Heart right ventricle (tissue), 16 donors: ENCODE results near the gene LPO. TPM values are rescaled to one million over a fixed set of nuclear protein-coding genes. Genes with fewer than 3 reads are reported as not detected.

Experiments
- ATAC-seq, 8 donors: fragments of 200-7000 bp; cut with Tn5 transposase; one replicate each; pipeline ENCODE4 v1.9.1; 2020; ENCODE audit warnings: mild to moderate bottlenecking in 8 of 8, moderate library complexity in 8 of 8, moderate number of reproducible peaks in 1 of 8
- DNase-seq, 2 donors: peaks; one replicate each; pipeline ENCODE4 v3.0.0-alpha.2; 2020
- H3K27ac ChIP-seq, 10 donors: fragments of 200-600 bp; sonication (generic) in 2 of 10; one replicate each; pipeline versions ENCODE4 v1.5.0 to v1.8.0; 2020 to 2022; ENCODE audit warnings: mild to moderate bottlenecking in 3 of 10
- H3K27me3 ChIP-seq, 7 donors: fragments of 200-600 bp; one replicate each; pipeline ENCODE4 v1.8.0; 2021 to 2022; ENCODE audit warnings: mild to moderate bottlenecking in 2 of 7
- H3K36me3 ChIP-seq, 9 donors: fragments of 200-600 bp; sonication (generic) in 1 of 9; one replicate each; pipeline versions ENCODE4 v1.5.0 to v1.8.0; 2020 to 2022; ENCODE audit warnings: mild to moderate bottlenecking in 2 of 9
- H3K4me1 ChIP-seq, 9 donors: fragments of 200-600 bp; sonication (generic) in 1 of 9; one replicate each; pipeline versions ENCODE4 v1.5.0 to v1.8.0; 2020 to 2022; ENCODE audit warnings: mild to moderate bottlenecking in 4 of 9
- H3K4me3 ChIP-seq, 10 donors: fragments of 200-600 bp; sonication (generic) in 2 of 10; one replicate each; pipeline versions ENCODE4 v1.5.0 to v1.8.0; 2020 to 2022; ENCODE audit warnings: mild to moderate bottlenecking in 7 of 10, moderate library complexity in 2 of 10
- H3K9me3 ChIP-seq, 11 donors: fragments of 200-600 bp in 10 of 11; sonication (generic) in 2 of 11; one replicate each; pipeline versions ENCODE4 v1.5.0 to v1.8.0; 2013 to 2022; ENCODE audit warnings: mild to moderate bottlenecking in 2 of 11, control low read depth in 1 of 11, moderate library complexity in 1 of 11
- CTCF ChIP-seq, 9 donors: fragments of 200-600 bp; sonication (generic) in 2 of 9; IDR thresholded peaks; one replicate each; pipeline versions ENCODE4 v1.5.0 to v1.8.0; 2021 to 2022; ENCODE audit warnings: antibody characterized with exemption in 9 of 9, mild to moderate bottlenecking in 5 of 9, moderate library complexity in 1 of 9
- WGBS, 2 donors: extraction: QIAGEN DNeasy Blood & Tissue Kit; methylation state at CpG; one replicate each; pipeline ENCODE4 v1.1.7; 2013; ENCODE audit warnings: inconsistent platforms in 1 of 2; 5-methylcytosine and 5-hydroxymethylcytosine counted together
- intact Hi-C, 10 donors: fragments of 100-400 bp; cut with DNase I; formaldehyde crosslinking; loops; one replicate each; pipeline versions ENCODE4 v1.11.1 to v1.14.2; 2022
- polyA plus RNA-seq, 2 donors: library from polyadenylated mRNA; stranded (reverse); fragments of 200-250 nt; gene quantifications; one replicate each; pipeline ENCODE4 v1.2.3, GENCODE V29; 2013
- total RNA-seq, 10 donors: library from RNA; stranded (reverse); fragmentation: NEBNext Ultra II Directional in 3 of 10; extraction: Animal tissue kit (Norgen Biotek cat#: 25700) in 3 of 10; gene quantifications; one replicate each; pipeline versions ENCODE4 v1.2.1 to v1.2.4, GENCODE V29; 2021 to 2023
- donor health status: Arrhythmogenic right ventricular cardiomyopathy.
- donor health status: ischemic (EF 13 %, LVEDD 7.1; RV severe dilation, severe dysfunction).
- donor health status: healthy with polysubstance abuse.
- donor health status: DM: no; HTN: yes; CAD: no.
- donor health status: DM: no; HTN: no; CAD: no.
- donor health status: ischemic (EF 25% LVEDD 6.9; RV normal size, moderate dysfunction).
- donor health status: ischemic (EF 25% LVEDD 5.7; RV mildly dilated, moderate dysfunction).
- donor health status: healthy.
- donor health status: DM: yes; HTN: yes; CAD: no.
- donor health status: Ischemic cardiomyopathy.
- donor health status: ischemic (EF 35%, LVEDD 5.7; RV mildly dilated, moderate dysfunction).
- donor health status: nonischemic (EF 11% LVEDD 7.7; RV severe dilation, severe dysfunction).
- donor health status: DM: yes; HTN: yes; CAD: no.
- donor health status: PGD.
- donor health status: ischemic (EF 29% LVEDD 5.4; RV normal size, mild dysfunction).
- donor health status: nonischemic (EF 23%, LVEDD 6.1; RV moderate dilation, normal function).

Gene LPO
- total and polyA plus RNA-seq, 12 donors, result not detected

- no peaks in the 10 kb centered on the region for H3K36me3 ChIP-seq
- DNase-seq (no peak), ATAC-seq (peak in 1 of 8 donors; percentile 7)
- H3K27ac ChIP-seq, result no peak overlapping the region
- no peak for TF ChIP-seq CTCF (IDR thresholded peaks at IDR 0.05)
- H3K9me3 ChIP-seq, result no peaks in the 10 kb centered on the region
- no peak overlapping the region for H3K4me3 ChIP-seq
- intact Hi-C loops, result loop anchor here in 5 of 10 donors (5.0 to 10.0 kb wide), 4 partner anchors 104 to 137 kb away; partner anchors contain the start of gene RNF43 (in 1 of the 5)
- H3K4me1 ChIP-seq, result no peaks in the 10 kb centered on the region
- no peaks in the 10 kb centered on the region for H3K27me3 ChIP-seq
- WGBS, 2 donors, result 86 to 90% methylated on average over 23 of the region's 23 CpGs
Observed at GRCh38 chr17:58310511-58311428, 72.4 kb downstream of the LPO start.

- no peak for TF ChIP-seq CTCF (IDR thresholded peaks at IDR 0.05)
- H3K4me1 ChIP-seq, result no peaks in the 10 kb centered on the region
- no peak for ATAC-seq
- no peak overlapping the region for H3K4me3 ChIP-seq
- H3K36me3 ChIP-seq, result no peaks in the 10 kb centered on the region
- no peak overlapping the region for H3K27ac ChIP-seq
- 91 to 93% methylated on average over 9 of the region's 9 CpGs for WGBS, 2 donors
- no peaks in the 10 kb centered on the region for H3K9me3 ChIP-seq
- intact Hi-C loops, result loop anchor here in 5 of 10 donors (5.0 to 10.0 kb wide), 4 partner anchors 103 to 136 kb away; partner anchors contain the start of gene RNF43 (in 1 of the 5)
- H3K27me3 ChIP-seq, result no peaks in the 10 kb centered on the region
- DNase-seq, result no peak
Observed at GRCh38 chr17:58311429-58311894, 73.1 kb downstream of the LPO start.

GRCh38 chr17:58312021-58312630, 73.7 kb downstream of the LPO start:
- ATAC-seq (no peak), DNase-seq (no peak)
- TF ChIP-seq CTCF (IDR thresholded peaks at IDR 0.05), result no peak
- no peak overlapping the region for H3K4me3 ChIP-seq
- no peaks in the 10 kb centered on the region for H3K27me3 ChIP-seq
- H3K36me3 ChIP-seq, result no peaks in the 10 kb centered on the region
- intact Hi-C loops, result loop anchor here in 5 of 10 donors (5.0 to 10.0 kb wide), 4 partner anchors 103 to 135 kb away; partner anchors contain the start of gene RNF43 (in 1 of the 5)
- no peaks in the 10 kb centered on the region for H3K9me3 ChIP-seq
- H3K4me1 ChIP-seq, result no peaks in the 10 kb centered on the region
- 83 to 84% methylated on average over 22 to 23 of the region's 23 CpGs for WGBS, 2 donors
- no peak overlapping the region for H3K27ac ChIP-seq

DNA sequence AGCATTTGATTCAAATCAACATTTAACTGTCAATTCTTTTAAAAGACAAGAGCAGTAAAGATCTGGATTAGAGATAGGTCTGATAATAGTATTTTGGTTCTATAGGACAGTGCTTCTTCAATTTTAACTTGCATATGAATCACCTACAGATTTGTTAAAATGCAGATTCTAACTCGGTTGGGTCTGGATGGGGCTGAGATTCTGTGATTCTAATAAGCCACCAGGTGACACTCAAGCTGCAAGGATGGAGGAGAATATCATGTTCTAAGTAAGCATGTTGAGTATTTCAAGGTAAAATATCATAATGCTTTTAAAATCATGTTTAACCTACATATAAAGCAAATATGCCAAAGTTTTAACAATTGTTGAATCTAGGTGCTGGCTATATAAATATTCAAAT, 74.4 kb downstream of the LPO start:
- peaks cover 0 to 5% (median 0%) of the 10 kb centered on the region in 9 donors for H3K4me1 ChIP-seq
- DNase-seq (no peak), ATAC-seq (no peak)
- H3K27me3 ChIP-seq, result no peaks in the 10 kb centered on the region
- WGBS, 2 donors, result 51 to 55% methylated on average over 1 of the region's 1 CpG
- H3K36me3 ChIP-seq, result no peaks in the 10 kb centered on the region
- TF ChIP-seq CTCF (IDR thresholded peaks at IDR 0.05), result no peak
- no peak overlapping the region for H3K4me3 ChIP-seq
- H3K9me3 ChIP-seq, result no peaks in the 10 kb centered on the region
- intact Hi-C loops, result loop anchor here in 5 of 10 donors (5.0 to 10.0 kb wide), 4 partner anchors 102 to 134 kb away; partner anchors contain the start of gene RNF43 (in 1 of the 5)
- H3K27ac ChIP-seq, result no peak overlapping the region
